HPDE6-E6E7 (cell line): ENCODE results near the gene FBXO27.
"Not testable (repeated sequence)": the region's sequence is repeated elsewhere in the genome, so short reads cannot be mapped to it uniquely, and the experiment has no call there.

Experiments
- DNase-seq: peaks from one replicate; pipeline ENCODE4 v3.0.0; 2011; ENCODE audit warnings: missing footprints; ENCODE audit errors: extremely low spot score

The FBXO27 gene

DNA sequence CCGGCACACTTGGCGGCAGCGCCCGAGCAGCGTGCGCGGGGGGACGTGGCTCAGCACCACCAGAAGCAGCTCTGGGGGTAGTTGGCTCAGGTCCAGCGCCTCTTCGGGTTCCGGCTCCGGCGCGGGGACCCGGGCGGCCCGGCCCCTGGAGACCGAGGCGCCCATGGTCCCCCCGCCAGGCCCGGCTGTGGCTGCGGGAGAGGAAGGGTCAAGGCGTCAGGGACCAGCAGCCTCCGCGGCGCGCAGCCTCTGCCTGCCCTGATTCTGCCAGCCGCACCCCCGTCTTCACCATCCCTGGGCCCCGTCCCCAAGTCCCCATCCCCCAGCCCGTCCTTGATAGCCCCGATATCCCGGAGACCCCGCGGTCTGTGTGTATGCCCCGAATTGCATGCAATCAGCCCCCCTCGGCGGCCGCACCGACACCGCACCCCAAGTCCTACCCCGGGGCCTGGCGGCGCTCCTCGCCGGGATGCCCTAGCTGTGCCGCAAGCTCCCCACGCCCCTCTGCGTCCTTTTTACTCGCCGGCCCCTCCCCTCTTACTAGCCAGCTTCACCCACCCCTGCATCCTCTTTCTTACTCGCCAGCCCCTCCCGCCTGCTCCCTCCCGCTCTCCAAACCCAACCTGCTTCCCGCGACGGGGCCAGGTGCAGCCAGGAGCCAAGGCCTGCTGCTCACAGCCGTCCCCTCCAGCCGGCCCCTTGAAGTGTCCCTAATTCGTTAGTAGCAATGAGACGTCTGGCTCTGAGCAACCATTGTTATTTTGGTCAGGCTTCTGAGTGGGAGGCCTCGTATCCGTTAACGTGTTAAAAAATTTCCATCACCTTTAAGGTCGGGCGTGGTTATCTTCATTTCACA lies at the start of gene FBXO27:
FBXO27 (minus strand) TSS at position 487 of the 856 bp plus-strand sequence; CDS start at position 165, 322 bp downstream.
- DNase-seq = peak; percentile 38

- no peak for DNase-seq
Measured at GRCh38 chr19:39080431-39080830, 48.1 kb upstream of the FBXO27 start.

GRCh38 chr19:39078436-39079200 lies 46.3 kb upstream of the FBXO27 start:
- peak; percentile 60 for DNase-seq

DNA sequence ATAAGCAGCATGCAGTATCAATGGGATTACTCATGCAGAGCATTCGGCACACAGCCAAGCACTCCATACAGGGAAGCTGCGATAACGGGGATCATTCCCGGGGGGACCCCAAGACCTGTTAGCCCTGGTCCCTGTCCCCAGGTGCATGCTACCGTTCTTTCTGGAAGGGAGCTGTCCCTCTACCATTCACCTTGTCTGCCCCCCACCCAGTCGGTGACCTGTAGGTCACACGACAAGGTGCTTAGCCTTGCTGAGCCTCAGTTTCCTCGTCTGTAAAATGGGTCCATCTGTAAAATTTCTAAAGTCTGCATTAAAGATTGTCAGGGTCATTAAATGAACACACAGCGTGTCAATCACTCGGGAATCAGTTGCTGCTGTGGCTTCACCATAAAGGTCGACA lies 45.0 kb upstream of the FBXO27 start:
- no peak for DNase-seq

- DNase-seq = no peak
Measured at GRCh38 chr19:39074942-39075341, 42.6 kb upstream of the FBXO27 start.

DNA sequence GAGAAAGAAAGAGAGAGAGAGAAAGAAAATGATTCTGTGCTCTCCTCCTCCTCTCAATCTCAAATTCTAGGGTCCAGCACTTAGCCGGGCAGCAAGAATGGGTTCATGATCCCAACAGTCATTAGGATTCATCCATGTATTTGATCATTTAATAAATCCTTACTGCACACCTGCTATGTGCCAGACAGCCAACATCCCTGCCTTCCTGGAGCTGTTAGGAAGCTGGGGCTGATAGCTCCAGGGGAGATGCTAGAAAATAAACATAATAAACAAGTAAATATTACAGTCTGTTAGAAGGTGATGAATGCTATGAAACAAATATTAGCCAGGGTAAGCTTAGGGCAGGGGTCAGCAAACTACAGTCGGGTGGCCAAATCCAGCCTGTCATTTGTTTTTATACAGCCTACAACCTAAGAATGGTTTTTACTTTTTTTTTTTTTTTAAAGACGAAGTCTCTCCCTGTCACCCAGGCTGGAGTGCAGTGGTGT lies 41.9 kb upstream of the FBXO27 start:
- DNase-seq = no peak

GRCh38 chr19:39070888-39071287 lies 38.5 kb upstream of the FBXO27 start:
- DNase-seq = no peak

- DNase-seq = not testable (repeated sequence)
Measured at GRCh38 chr19:39068259-39068658, 35.9 kb upstream of the FBXO27 start.

GRCh38 chr19:39067104-39067503 lies 34.8 kb upstream of the FBXO27 start:
- no peak for DNase-seq

DNA sequence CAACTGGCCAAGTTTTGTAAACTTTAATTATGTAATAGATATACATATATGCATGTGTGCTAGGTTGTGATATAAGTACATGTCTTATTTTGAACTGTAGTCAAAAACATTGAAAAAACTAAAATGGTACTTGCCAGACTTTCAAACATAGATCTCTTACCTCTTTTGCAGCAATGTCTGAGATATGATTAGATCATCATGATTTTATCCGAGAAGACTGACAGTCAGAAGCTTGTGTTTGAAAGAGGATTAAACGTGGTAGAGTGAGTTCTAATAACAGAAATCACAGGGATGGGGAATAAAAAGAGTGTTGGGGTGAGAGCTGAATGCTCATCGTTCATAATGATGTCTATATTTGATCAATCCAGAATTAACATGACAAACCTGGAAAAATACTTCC lies 33.6 kb upstream of the FBXO27 start:
- no peak for DNase-seq

DNA sequence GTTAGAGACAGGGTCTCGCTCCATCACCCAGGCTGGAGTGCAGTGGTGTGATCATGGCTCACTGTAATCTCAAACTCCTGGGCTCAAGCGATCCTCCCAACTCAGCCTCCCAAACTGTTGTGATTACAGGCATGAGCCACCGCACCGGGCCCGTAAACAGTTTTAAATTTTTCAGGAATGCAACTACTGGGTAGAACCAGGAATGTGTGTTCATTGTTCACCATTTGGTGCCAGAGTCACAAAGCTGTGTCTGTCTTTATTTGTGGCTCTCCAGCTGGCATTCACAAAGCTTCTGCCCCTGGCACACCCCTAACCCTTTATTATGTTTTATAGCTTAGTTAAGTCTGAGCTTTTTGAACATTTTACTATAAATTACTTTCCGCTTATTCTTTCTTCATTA lies 32.1 kb upstream of the FBXO27 start:
- DNase-seq = no peak

- no peak for DNase-seq
Measured at GRCh38 chr19:39060171-39060570, 27.8 kb upstream of the FBXO27 start.

GRCh38 chr19:39059302-39059701 lies 27.0 kb upstream of the FBXO27 start:
- no peak for DNase-seq

DNA sequence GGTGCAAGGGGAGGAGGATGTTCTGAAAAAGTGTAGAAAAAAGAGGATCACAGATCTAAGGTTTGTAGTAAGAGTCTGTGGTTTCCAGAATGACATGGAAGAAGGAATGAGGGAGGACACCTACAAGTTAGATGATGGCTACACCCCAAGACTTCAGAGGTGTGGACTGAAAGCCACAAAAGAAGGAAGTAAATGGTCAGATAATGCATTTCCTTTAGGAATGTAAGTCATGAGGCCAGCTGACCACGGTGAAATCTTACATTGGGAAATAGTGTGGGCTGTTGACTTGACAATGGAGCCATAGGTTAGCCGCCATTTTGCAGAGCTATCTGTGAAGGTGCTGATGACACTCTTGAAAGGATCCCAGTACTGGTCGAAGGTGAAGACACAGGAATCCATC lies 25.3 kb upstream of the FBXO27 start:
- no peak for DNase-seq

GRCh38 chr19:39054091-39054470 lies 21.7 kb upstream of the FBXO27 start:
- no peak for DNase-seq

DNA sequence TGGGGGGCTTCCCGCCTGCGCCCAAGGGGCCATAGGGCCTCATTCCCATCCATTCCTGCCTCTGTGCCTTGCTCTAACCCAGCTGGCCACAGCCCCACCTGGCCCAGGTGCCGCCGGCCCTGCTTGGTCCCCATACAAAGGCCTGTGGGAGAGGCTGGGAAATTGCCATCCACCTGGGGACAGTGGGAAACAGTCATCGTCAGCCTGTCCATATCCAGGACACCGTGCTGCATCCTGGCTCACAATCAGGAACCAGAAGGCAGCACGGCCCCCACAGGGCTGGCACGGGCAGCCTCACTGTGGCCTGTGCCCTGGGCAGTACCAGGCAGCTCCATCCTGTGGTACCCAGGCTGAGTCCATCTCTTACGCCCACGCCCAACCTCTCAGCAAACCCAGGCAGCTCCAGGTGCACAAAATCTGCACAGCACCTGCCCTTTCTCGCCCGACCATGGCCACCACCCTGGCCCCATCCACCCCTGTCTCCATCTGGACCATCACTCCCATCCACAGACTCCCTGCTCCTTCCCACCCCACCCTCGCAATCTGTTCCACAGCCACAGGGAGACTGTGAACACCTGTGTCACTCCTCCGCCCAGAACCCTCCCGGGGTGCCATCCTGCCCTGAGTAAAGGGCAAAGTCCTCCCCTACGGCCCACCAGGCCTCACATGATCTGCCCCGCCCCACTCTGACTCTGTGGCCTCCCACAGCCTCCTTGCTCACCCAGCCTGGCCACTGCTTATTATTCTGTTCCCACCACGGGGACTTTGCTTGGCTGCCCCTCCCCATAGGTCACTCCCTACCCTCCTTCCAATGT lies 21.1 kb upstream of the FBXO27 start:
- DNase-seq = no peak

DNA sequence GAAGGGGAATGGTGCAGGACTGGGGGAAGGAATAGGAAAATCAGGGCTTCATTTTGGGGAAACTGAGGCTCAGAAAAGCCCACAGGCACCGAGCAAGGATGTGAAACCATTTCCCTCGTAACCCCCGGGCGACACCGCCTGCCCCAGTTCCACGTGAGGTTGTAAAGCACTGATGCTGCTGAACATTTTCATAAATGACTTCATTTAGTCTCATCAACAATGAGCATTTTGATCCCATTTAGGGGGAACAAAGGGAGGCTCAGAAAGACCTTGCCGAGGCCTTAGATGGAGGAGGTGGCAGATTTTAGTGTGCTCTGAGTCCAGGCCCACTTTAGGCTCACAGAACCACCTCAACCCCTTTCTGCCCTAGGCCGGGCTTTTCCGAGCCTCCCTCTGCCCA lies 20.5 kb upstream of the FBXO27 start:
- DNase-seq = no peak

DNA sequence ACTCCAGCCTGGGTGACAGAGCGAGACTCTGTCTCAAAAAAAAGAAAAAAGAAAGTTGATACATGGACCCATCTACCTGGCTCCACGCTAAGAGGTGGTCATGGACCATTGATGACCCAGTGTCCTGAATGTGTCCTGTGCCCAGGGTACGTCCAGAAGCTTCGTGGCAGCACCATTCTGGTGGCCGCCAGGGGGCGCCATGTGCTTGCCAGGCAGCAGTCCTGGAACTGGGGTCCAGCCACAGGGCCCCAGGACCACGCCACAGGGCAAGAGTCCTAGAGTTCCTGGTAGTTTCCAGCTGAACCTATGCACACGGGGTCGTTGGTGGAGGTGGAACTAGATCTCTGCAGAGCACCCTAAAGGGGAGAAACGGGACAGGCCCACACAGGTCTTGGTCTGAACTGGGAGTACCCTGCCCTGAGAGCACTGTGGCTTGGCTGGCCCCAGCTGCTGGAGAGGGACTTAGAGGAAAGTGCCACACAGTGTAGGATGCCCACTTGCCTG lies 19.9 kb upstream of the FBXO27 start:
- DNase-seq = no peak

DNA sequence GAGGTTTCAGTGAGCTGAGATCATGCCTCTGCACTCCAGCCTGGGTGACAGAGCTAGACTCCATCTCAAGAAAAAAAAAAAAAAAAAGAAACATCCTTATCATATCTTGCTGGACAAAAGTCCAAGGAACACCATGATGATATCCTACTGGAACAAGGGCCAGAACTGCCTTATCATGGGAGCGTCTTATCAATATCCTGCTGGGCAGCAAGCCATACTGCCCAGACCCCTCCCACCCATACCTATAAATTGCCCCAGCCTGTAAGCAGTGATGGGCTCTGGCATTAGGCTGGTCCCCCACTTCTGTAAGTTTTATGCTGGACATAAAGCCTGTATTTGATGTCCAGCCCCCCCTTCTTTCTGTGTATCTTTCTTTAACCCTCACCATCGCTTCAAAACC lies 14.7 kb upstream of the FBXO27 start:
- DNase-seq = no peak

DNA sequence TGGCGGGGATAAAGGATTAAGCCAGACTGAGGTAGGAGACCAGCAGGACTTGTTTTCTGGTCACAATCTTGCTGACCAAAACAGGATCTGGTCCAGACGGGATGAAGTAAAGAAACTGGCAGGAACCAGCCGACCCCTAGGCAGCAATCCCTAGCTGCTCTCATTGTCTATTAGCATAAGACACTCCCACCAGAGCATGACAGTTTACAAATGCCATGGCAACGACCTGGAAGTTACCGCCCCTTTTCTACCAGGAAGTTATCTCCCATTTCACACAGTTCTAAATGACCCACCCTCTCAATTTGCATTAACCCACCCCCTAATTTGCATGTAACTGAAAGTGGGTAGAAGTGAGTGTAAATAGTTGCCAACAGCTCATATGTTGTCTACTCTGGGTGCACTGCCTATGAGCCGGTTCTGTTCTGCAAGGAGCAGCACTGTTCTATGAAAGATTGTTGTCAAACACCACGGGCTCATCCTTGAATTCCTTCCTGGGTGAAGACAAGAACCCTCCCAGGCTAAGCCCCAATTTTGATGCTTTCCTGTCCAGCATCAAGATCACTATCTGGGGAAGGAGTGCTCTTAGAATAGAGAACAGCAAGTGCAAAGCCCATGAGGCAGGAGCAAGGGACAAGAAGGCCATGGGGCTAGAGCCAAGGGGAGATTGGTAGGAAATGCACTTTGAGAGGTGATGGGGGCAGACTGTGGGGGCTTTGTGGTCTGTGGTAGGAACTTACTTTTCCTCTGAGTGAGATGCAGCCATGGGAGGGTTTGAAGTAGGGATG lies 13.9 kb upstream of the FBXO27 start:
- DNase-seq = no peak

DNA sequence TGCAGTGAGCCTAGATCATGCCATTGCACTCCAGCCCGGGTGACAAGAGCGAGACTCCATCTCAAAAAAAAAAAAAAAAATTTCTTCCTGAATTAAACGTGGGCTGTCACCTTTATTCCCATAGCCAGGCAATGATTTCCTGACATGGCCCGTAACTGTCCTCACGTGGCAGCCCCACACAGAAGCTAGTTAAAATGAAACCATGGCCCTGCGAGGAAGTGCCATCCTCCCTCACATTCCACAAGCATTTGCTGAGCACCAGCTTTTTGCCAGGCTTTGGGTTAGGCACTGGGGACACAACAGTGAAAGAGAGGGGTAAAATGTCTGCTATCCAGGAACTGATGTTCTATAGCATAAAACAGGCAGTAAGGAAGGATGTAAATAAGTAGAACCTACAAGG lies 13.2 kb upstream of the FBXO27 start:
- no peak for DNase-seq
